Adrenal gland (tissue), 12 donors: Measurements from ENCODE around the gene KCNAB2. TPM values are rescaled to one million over a fixed set of nuclear protein-coding genes. Genes with fewer than 3 reads are reported as not detected.
"Not testable (repeated sequence)": the region's sequence is repeated elsewhere in the genome, so short reads cannot be mapped to it uniquely, and the experiment has no call there.

Experiments used
- DNase-seq, 7 donors: peaks; one replicate each; pipeline ENCODE4 v3.0.0-alpha.2; 2019 to 2020
- H3K27ac ChIP-seq, 5 donors: fragments of 200-600 bp; sonication (generic) in 4 of 5; 1 replicate in 3 of 5; 2 replicates in 2 of 5; pipeline versions ENCODE4 v1.5.1 to v1.8.0; 2016 to 2020; ENCODE audit warnings: mild to moderate bottlenecking in 1 of 5
- H3K27me3 ChIP-seq: fragments of 200-600 bp; 2 replicates; pipeline ENCODE4 v1.8.0; 2021
- H3K36me3 ChIP-seq, 2 donors: fragments of 200-600 bp; replicated peaks in 1 of 2; 1 replicate in 1 of 2; 2 replicates in 1 of 2; pipeline versions ENCODE4 v1.5.1 to v1.8.0; 2018 to 2022
- H3K4me1 ChIP-seq, 2 donors: fragments of 200-600 bp; replicated peaks in 1 of 2; 1 replicate in 1 of 2; 2 replicates in 1 of 2; pipeline versions ENCODE4 v1.5.1 to v1.8.0; 2018 to 2021
- H3K4me3 ChIP-seq, 4 donors: fragments of 200-600 bp; sonication (generic) in 3 of 4; one replicate each; pipeline ENCODE4 v1.5.1; 2016 to 2018
- H3K9me3 ChIP-seq, 3 donors: fragments of 200-600 bp; sonication (generic) in 1 of 3; replicated peaks in 1 of 3; 1 replicate in 2 of 3; 2 replicates in 1 of 3; pipeline versions ENCODE4 v1.5.1 to v1.8.0; 2016 to 2021
- CTCF ChIP-seq, 6 experiments: fragments of 450-650 bp in 4 of 6; fragments of 200-600 bp in 2 of 6; sonication (generic) in 1 of 6; IDR thresholded peaks; 1 replicate in 5 of 6; 2 replicates in 1 of 6; pipeline versions ENCODE4 v1.5.1 to v1.8.0; 2016 to 2021; ENCODE audit warnings: antibody characterized with exemption in 6 of 6, mild to moderate bottlenecking in 2 of 6, moderate library complexity in 1 of 6
- POLR2A ChIP-seq, 2 donors: fragments of 450-650 bp; IDR thresholded peaks; one replicate each; pipeline ENCODE4 v1.6.1; 2017; ENCODE audit warnings: antibody characterized with exemption in 2 of 2, mild to moderate bottlenecking in 2 of 2, moderate library complexity in 1 of 2
- WGBS, 4 donors: extraction: QIAGEN DNeasy Blood & Tissue Kit in 2 of 4; methylation state at CpG; one replicate each; pipeline versions ENCODE4 v1.1.5 to v1.1.7; 2013 to 2017; 5-methylcytosine and 5-hydroxymethylcytosine counted together
- intact Hi-C, 2 donors: fragments of 100-400 bp; cut with DNase I; formaldehyde crosslinking; loops; one replicate each; pipeline versions ENCODE4 v1.14.1 to v1.15.0; 2022 to 2023
- polyA plus RNA-seq, 3 donors: library from polyadenylated mRNA; stranded (reverse); fragments of 200-250 nt in 2 of 3; fragments of 350-450 nt in 1 of 3; fragmentation: Illumina TruSeq in 1 of 3; extraction: RNeasy Lipid Tissue Mini Kit (QIAGEN cat#74804) in 1 of 3; gene quantifications; one replicate each; pipeline ENCODE4 v1.2.3, GENCODE V29; 2013 to 2014
- total RNA-seq, 9 donors: library from RNA; depleted of rRNA in 4 of 9; stranded (reverse); fragments of >200 nt in 4 of 9; fragments of 120-200 nt in 1 of 9; fragmentation: NEBNext Ultra II Directional in 1 of 9; extraction: Animal tissue kit (Norgen Biotek cat#: 25700) in 1 of 9; gene quantifications; one replicate each; pipeline versions ENCODE4 v1.1.0 to v1.2.4, GENCODE V29; 2013 to 2023
- donor health status: healthy with polysubstance abuse.
- donor health status: Bipolar disorder and iron deficiency.
- donor health status: DM: yes; HTN: yes; CAD: no.
- donor health status: DM: no; HTN: no; CAD: no.
- donor health status: DM: no; HTN: no; CAD: no.
- donor health status: DM: yes; HTN: yes; CAD: no.

Gene KCNAB2
- total and polyA plus RNA-seq, 12 donors = 2.2 to 48.0 (median 16.8) TPM

GRCh38 chr1:6062670-6063069 is 17.0 kb downstream of the KCNAB2 start:
- no peak for DNase-seq
- no peak overlapping the region for H3K27ac ChIP-seq
- H3K4me1 ChIP-seq = peaks cover 0 to 20% of the 10 kb centered on the region in 2 donors
- 89 to 96% (median 91%) methylated on average over 6 of the region's 6 CpGs for WGBS, 4 donors
- no peaks in the 10 kb centered on the region for H3K36me3 ChIP-seq
- intact Hi-C loops = no loop called here
- H3K27me3 ChIP-seq = no peaks in the 10 kb centered on the region
- H3K4me3 ChIP-seq = no peak overlapping the region
- no peaks in the 10 kb centered on the region for H3K9me3 ChIP-seq
- TF ChIP-seq POLR2A (IDR thresholded peaks at IDR 0.05) (no peak), CTCF (IDR thresholded peaks at IDR 0.05) (no peak)

GRCh38 chr1:6063532-6064053 is 17.9 kb downstream of the KCNAB2 start:
- H3K9me3 ChIP-seq, H3K36me3 ChIP-seq, DNase-seq, intact Hi-C loops, H3K27ac ChIP-seq, H3K4me3 ChIP-seq, H3K27me3 ChIP-seq: not testable (repeated sequence)
- WGBS, 4 donors = 72 to 83% (median 77%) methylated on average over 7 of the region's 7 CpGs
- peaks cover 0 to 11% of the 10 kb centered on the region in 2 donors for H3K4me1 ChIP-seq

- no peak for DNase-seq
- Histone ChIP-seq H3K27ac (no peak overlapping the region), H3K4me3 (no peak overlapping the region), H3K4me1 (peaks cover 0 to under 1% of the 10 kb centered on the region in 2 donors), H3K9me3 (no peaks in the 10 kb centered on the region), H3K36me3 (no peaks in the 10 kb centered on the region), H3K27me3 (no peaks in the 10 kb centered on the region)
- intact Hi-C loops = no loop called here
- TF ChIP-seq POLR2A (IDR thresholded peaks at IDR 0.05) (no peak), CTCF (IDR thresholded peaks at IDR 0.05) (no peak)
- WGBS, 4 donors = 74 to 86% (median 82%) methylated on average over 12 to 28 of the region's 28 CpGs
Observed at GRCh38 chr1:6065093-6065858, 19.6 kb downstream of the KCNAB2 start.

- TF ChIP-seq CTCF (IDR thresholded peaks at IDR 0.05) = no peak
- TF ChIP-seq POLR2A (IDR thresholded peaks at IDR 0.05) = no peak
- H3K27ac ChIP-seq = no peak overlapping the region
Observed at GRCh38 chr1:6066680-6067079, 21.0 kb downstream of the KCNAB2 start.

GRCh38 chr1:6068073-6068472 is 22.4 kb downstream of the KCNAB2 start:
- H3K4me3 ChIP-seq = no peak overlapping the region

More at GRCh38 chr1:6066680-6067079, 21.0 kb downstream of the KCNAB2 start:
- H3K4me3 ChIP-seq = no peak overlapping the region
- WGBS, 4 donors = 87 to 100% (median 91%) methylated on average over 3 to 8 of the region's 8 CpGs; no CpG with 5 or more reads in 1 of the 4 donors
- no peaks in the 10 kb centered on the region for H3K4me1 ChIP-seq
- DNase-seq = no peak
- H3K27me3 ChIP-seq = no peaks in the 10 kb centered on the region
- H3K36me3 ChIP-seq = no peaks in the 10 kb centered on the region
- H3K9me3 ChIP-seq = no peaks in the 10 kb centered on the region
- intact Hi-C loops = no loop called here

More at GRCh38 chr1:6068073-6068472, 22.4 kb downstream of the KCNAB2 start:
- WGBS, 4 donors = 74 to 92% (median 87%) methylated on average over 5 of the region's 5 CpGs
- TF ChIP-seq CTCF (IDR thresholded peaks at IDR 0.05) = no peak
- TF ChIP-seq POLR2A (IDR thresholded peaks at IDR 0.05) = no peak
- no peak overlapping the region for H3K27ac ChIP-seq
- no peaks in the 10 kb centered on the region for H3K36me3 ChIP-seq
- DNase-seq = no peak
- no peaks in the 10 kb centered on the region for H3K9me3 ChIP-seq
- H3K4me1 ChIP-seq = no peaks in the 10 kb centered on the region
- intact Hi-C loops = no loop called here
- H3K27me3 ChIP-seq = no peaks in the 10 kb centered on the region
